GM21619 (cell line): ENCODE measurements around the gene SLC49A4.

Experiments
- ATAC-seq: cut with Tn5 transposase; IDR thresholded peaks from one replicate; pipeline ENCODE4 v1.9.1; 2021; ENCODE audit not compliant: unreplicated experiment

Gene SLC49A4

GRCh38 chr3:122784436-122784835 is 10.4 kb upstream of the SLC49A4 start:
- ATAC-seq, result no peak

GRCh38 chr3:122785231-122785630 is 9.6 kb upstream of the SLC49A4 start:
- no peak for ATAC-seq

- ATAC-seq, result no peak
Observed at GRCh38 chr3:122786066-122786465, 8.8 kb upstream of the SLC49A4 start.

GRCh38 chr3:122787872-122788271 is 7.0 kb upstream of the SLC49A4 start:
- no peak for ATAC-seq

- no peak for ATAC-seq
Observed at GRCh38 chr3:122789585-122790273, 5.1 kb upstream of the SLC49A4 start.

GRCh38 chr3:122793568-122794416 is 1.1 kb upstream of the SLC49A4 start, which contains the start of gene HSPBAP1:
Gene HSPBAP1 (minus strand): TSS chr3:122793831. CDS start chr3:122793680, 151 bp downstream.
- peak; percentile 57 for ATAC-seq

GRCh38 chr3:122794483-122794778 is 438 bp upstream of the SLC49A4 start:
- ATAC-seq, result no peak

- no peak for ATAC-seq
Observed at GRCh38 chr3:122795674-122796195, 866 bp downstream of the SLC49A4 start.

- no peak for ATAC-seq
Observed at GRCh38 chr3:122797291-122797690, 2.4 kb downstream of the SLC49A4 start.

GRCh38 chr3:122799322-122799721 is 4.5 kb downstream of the SLC49A4 start:
- no peak for ATAC-seq

- ATAC-seq, result no peak
Observed at GRCh38 chr3:122800031-122800430, 5.2 kb downstream of the SLC49A4 start.

GRCh38 chr3:122800706-122801237 is 5.9 kb downstream of the SLC49A4 start:
- ATAC-seq, result no peak

GRCh38 chr3:122802323-122802722 is 7.5 kb downstream of the SLC49A4 start:
- ATAC-seq, result no peak

GRCh38 chr3:122803977-122804376 is 9.1 kb downstream of the SLC49A4 start:
- ATAC-seq, result no peak

- ATAC-seq, result no peak
Observed at GRCh38 chr3:122810734-122811133, 15.9 kb downstream of the SLC49A4 start.

GRCh38 chr3:122816587-122816986 is 21.7 kb downstream of the SLC49A4 start:
- ATAC-seq, result no peak

GRCh38 chr3:122824465-122825381 is 29.9 kb downstream of the SLC49A4 start:
- ATAC-seq, result no peak

GRCh38 chr3:122825460-122825859 is 30.6 kb downstream of the SLC49A4 start:
- no peak for ATAC-seq

GRCh38 chr3:122826278-122826677 is 31.4 kb downstream of the SLC49A4 start:
- ATAC-seq, result no peak

- ATAC-seq, result no peak
Observed at GRCh38 chr3:122828281-122828680, 33.4 kb downstream of the SLC49A4 start.

GRCh38 chr3:122835590-122835989 is 40.7 kb downstream of the SLC49A4 start:
- no peak for ATAC-seq
